Activated T-helper 17 cell treated with anti-CD3 and anti-CD28 coated beads, Interleukin-2, amount 50 U/mL, for 72 hours (primary cell): Measurements from ENCODE around the gene HK2. TPM values are rescaled to one million over a fixed set of nuclear protein-coding genes. Genes with fewer than 3 reads are reported as not detected.

Experiments
- ATAC-seq: fragments of 150-1000 bp; cut with Tn5 transposase; replicated peaks from 2 replicates; pipeline ENCODE4 v1.10.0; 2021; ENCODE audit warnings: mild to moderate bottlenecking, moderate library complexity
- H3K27ac Mint-ChIP-seq: one replicate; pipeline ENCODE4 v1.8.0; 2022; ENCODE audit warnings: mixed read lengths
- H3K27me3 Mint-ChIP-seq: one replicate; pipeline ENCODE4 v1.8.0; 2022; ENCODE audit warnings: mixed read lengths
- H3K36me3 Mint-ChIP-seq: one replicate; pipeline ENCODE4 v1.8.0; 2022; ENCODE audit warnings: low read depth, mild to moderate bottlenecking, mixed read lengths
- H3K4me1 Mint-ChIP-seq: one replicate; pipeline ENCODE4 v1.8.0; 2022; ENCODE audit warnings: mixed read lengths
- H3K4me3 Mint-ChIP-seq: one replicate; pipeline ENCODE4 v1.8.0; 2022; ENCODE audit warnings: mild to moderate bottlenecking, mixed read lengths
- H3K9me3 Mint-ChIP-seq: one replicate; pipeline ENCODE4 v1.8.0; 2022; ENCODE audit warnings: mixed read lengths
- total RNA-seq, 2 donors: library from RNA; stranded (reverse); gene quantifications; one replicate each; pipeline ENCODE4 v1.2.3, GENCODE V29; 2022

HK2 gene
- total RNA-seq, 2 donors from 2014 or later, result 71.6 to 73.8 TPM

- H3K9me3 Mint-ChIP-seq, result no peaks in the 10 kb centered on the region
- H3K4me3 Mint-ChIP-seq, result no peak overlapping the region
- no peaks in the 10 kb centered on the region for H3K27me3 Mint-ChIP-seq
- H3K27ac Mint-ChIP-seq, result no peak overlapping the region
- no peak for ATAC-seq
- peaks cover 9% of the 10 kb centered on the region for H3K36me3 Mint-ChIP-seq
- no peaks in the 10 kb centered on the region for H3K4me1 Mint-ChIP-seq
Observed at GRCh38 chr2:74930811-74931486, 97.0 kb downstream of the HK2 start.

GRCh38 chr2:74931940-74932339 is 98.0 kb downstream of the HK2 start:
- Mint-ChIP-seq H3K36me3 (peaks cover 9% of the 10 kb centered on the region), H3K27ac (no peak overlapping the region)
- ATAC-seq, result no peak

DNA sequence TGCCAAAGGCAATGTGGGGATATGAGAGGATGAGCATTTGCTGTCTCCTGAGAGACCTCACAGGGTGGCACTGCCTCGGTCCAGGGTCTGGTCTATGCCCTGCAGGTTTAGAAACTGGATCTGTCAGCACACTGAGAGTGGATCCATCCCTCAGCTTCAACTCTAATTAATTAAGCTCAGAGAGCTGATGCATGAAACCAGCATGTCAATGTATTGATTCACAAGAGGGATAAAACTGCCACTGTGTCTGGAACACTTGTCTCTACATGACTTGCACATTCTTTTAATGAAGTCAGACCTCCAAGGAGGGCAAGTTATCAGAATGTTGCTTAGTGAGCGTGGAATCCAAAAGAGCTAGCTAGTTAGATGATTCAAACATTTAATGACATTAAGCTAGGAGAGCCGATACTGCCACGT is 102.1 kb downstream of the HK2 start:
- H3K4me1 Mint-ChIP-seq, result no peaks in the 10 kb centered on the region
- H3K9me3 Mint-ChIP-seq, result no peaks in the 10 kb centered on the region
- no peaks in the 10 kb centered on the region for H3K27me3 Mint-ChIP-seq
- no peak overlapping the region for H3K4me3 Mint-ChIP-seq
- H3K27ac Mint-ChIP-seq, result no peak overlapping the region
- ATAC-seq, result no peak
- peaks cover 9% of the 10 kb centered on the region for H3K36me3 Mint-ChIP-seq

More at GRCh38 chr2:74931940-74932339, 98.0 kb downstream of the HK2 start:
- Mint-ChIP-seq H3K27me3 (no peaks in the 10 kb centered on the region), H3K4me1 (no peaks in the 10 kb centered on the region), H3K4me3 (no peak overlapping the region), H3K9me3 (no peaks in the 10 kb centered on the region)

DNA sequence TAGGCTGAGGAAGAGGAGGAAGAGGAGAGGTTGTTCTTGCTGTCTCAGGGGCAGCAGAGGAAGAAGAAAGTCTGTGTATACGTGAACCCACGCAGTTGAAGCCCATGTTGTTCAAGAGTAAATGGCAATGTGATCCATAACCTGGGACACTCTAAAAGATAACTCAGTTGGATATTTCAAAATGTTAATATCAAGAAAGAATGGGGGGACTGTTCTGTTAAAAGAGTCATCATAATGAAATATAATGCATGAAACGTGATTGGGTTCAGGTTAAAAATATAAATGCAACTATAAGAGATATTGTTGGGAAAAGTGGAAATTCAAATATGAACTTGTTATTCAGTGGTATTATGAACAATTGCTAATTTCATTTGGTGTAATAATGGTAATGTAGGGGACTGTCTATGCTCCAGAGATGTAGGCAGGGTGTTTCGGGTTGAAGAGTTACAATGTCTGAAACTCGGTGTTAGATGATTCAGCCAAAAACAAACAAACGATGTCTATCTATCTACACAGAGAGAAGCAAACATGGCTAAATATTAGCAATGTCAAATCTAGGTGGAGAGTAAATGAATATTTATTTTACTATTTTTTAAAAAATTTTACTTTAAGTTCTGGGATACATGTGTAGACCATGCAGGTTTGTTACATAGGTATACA is 103.4 kb downstream of the HK2 start:
- Mint-ChIP-seq H3K27me3 (no peaks in the 10 kb centered on the region), H3K4me3 (no peak overlapping the region), H3K36me3 (peaks cover 9% of the 10 kb centered on the region), H3K9me3 (no peaks in the 10 kb centered on the region), H3K4me1 (no peaks in the 10 kb centered on the region), H3K27ac (no peak overlapping the region)
- ATAC-seq, result no peak

DNA sequence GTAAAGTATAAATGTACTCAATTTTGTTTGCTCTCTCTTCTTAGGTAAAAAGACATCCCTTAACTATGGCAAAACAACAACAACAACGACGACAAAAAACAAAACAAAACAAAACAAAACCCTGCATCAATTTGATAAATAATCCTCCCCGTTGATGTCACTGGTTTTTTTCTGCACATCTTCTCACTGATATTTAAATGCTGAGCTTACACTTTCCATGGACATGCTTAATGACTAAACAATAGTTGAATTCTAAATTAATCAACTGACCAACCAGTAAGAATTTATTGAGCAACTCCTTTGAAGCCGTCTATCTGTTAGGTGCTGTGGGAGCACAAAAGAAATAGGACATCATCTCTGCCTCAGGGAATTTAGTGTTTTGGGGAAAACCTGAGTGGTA is 104.3 kb downstream of the HK2 start:
- Mint-ChIP-seq H3K27me3 (no peaks in the 10 kb centered on the region), H3K36me3 (peaks cover 1% of the 10 kb centered on the region), H3K27ac (no peak overlapping the region), H3K4me3 (no peak overlapping the region), H3K4me1 (no peaks in the 10 kb centered on the region), H3K9me3 (no peaks in the 10 kb centered on the region)
- ATAC-seq, result no peak

GRCh38 chr2:74939919-74940812 is 106.2 kb downstream of the HK2 start:
- Mint-ChIP-seq H3K4me1 (no peaks in the 10 kb centered on the region), H3K36me3 (no peaks in the 10 kb centered on the region), H3K9me3 (no peaks in the 10 kb centered on the region), H3K4me3 (no peak overlapping the region), H3K27me3 (no peaks in the 10 kb centered on the region), H3K27ac (no peak overlapping the region)
- no peak for ATAC-seq

- no peaks in the 10 kb centered on the region for H3K36me3 Mint-ChIP-seq
- H3K4me1 Mint-ChIP-seq, result no peaks in the 10 kb centered on the region
- no peak for ATAC-seq
- H3K4me3 Mint-ChIP-seq, result no peak overlapping the region
- no peaks in the 10 kb centered on the region for H3K9me3 Mint-ChIP-seq
- H3K27ac Mint-ChIP-seq, result no peak overlapping the region
- H3K27me3 Mint-ChIP-seq, result no peaks in the 10 kb centered on the region
Observed at GRCh38 chr2:74941284-74941683, 107.4 kb downstream of the HK2 start.

- no peak for ATAC-seq
- no peaks in the 10 kb centered on the region for H3K36me3 Mint-ChIP-seq
- no peak overlapping the region for H3K4me3 Mint-ChIP-seq
- no peaks in the 10 kb centered on the region for H3K9me3 Mint-ChIP-seq
- H3K4me1 Mint-ChIP-seq, result no peaks in the 10 kb centered on the region
- H3K27me3 Mint-ChIP-seq, result no peaks in the 10 kb centered on the region
- H3K27ac Mint-ChIP-seq, result no peak overlapping the region
Observed at GRCh38 chr2:74942263-74942662, 108.3 kb downstream of the HK2 start.

Other genes starting within 250 kb of the HK2 start
- gene M1AP, start 185.8 kb upstream of the HK2 start, total RNA-seq, result not detected
- gene SEMA4F, start 179.9 kb upstream of the HK2 start, total RNA-seq, result 1 to 10 TPM; 6.5 to 7.3 TPM
- gene POLE4, start 124.5 kb downstream of the HK2 start, total RNA-seq, result 10 to 100 TPM; 48.3 to 73.6 TPM